Thoracic aorta (tissue), 2 donors: ENCODE results near the gene FMN2. TPM values are rescaled to one million over a fixed set of nuclear protein-coding genes. Genes with fewer than 3 reads are reported as not detected.

Source experiments
- ATAC-seq: fragments of 150-250 bp; one replicate; pipeline ENCODE4 v1.8.0; 2017; ENCODE audit warnings: low read depth; ENCODE audit not compliant: insufficient number of reproducible peaks, low FRiP score
- DNase-seq: peaks from one replicate; pipeline ENCODE4 v3.0.0-alpha.2; 2020; ENCODE audit warnings: low spot score
- H3K27ac ChIP-seq, 2 donors: fragments of 200-600 bp; sonication (generic); 1 replicate in 1 of 2; 2 replicates in 1 of 2; pipeline ENCODE4 v1.5.1; 2016; ENCODE audit warnings: mild to moderate bottlenecking in 2 of 2, moderate library complexity in 2 of 2
- H3K27me3 ChIP-seq: fragments of 200-600 bp; sonication (generic); replicated peaks from 2 replicates; pipeline ENCODE4 v1.6.0; 2016; ENCODE audit warnings: mild to moderate bottlenecking; ENCODE audit not compliant: insufficient read depth
- H3K36me3 ChIP-seq: fragments of 200-600 bp; sonication (generic); one replicate; pipeline ENCODE4 v1.5.1; 2016
- H3K4me1 ChIP-seq, 2 donors: fragments of 200-600 bp; sonication (generic); 1 replicate in 1 of 2; 2 replicates in 1 of 2; pipeline versions ENCODE4 v1.5.1 to v1.6.0; 2016; ENCODE audit warnings: low read depth in 2 of 2, mild to moderate bottlenecking in 1 of 2; ENCODE audit not compliant: control insufficient read depth in 1 of 2
- H3K4me3 ChIP-seq: fragments of 200-600 bp; sonication (generic); 2 replicates; pipeline ENCODE4 v1.5.1; 2016; ENCODE audit warnings: mild to moderate bottlenecking
- H3K9me3 ChIP-seq: fragments of 200-600 bp; sonication (generic); 2 replicates; pipeline ENCODE4 v1.5.1; 2016
- total RNA-seq, 2 donors: library from RNA; depleted of rRNA; stranded (reverse); fragments of >200 nt; gene quantifications; one replicate each; pipeline versions ENCODE4 v1.1.0 to v1.2.3, GENCODE V29; 2016
- TF ChIP-seq, protein P1 (sequence below): fragments of 200-600 bp; sonication (generic); IDR thresholded peaks from one replicate; pipeline ENCODE4 v1.5.1; 2019; ENCODE audit warnings: antibody characterized with exemption

FMN2 gene
- total RNA-seq, 2 donors from 2014 or later, result 0.14 to 0.71 TPM

DNA sequence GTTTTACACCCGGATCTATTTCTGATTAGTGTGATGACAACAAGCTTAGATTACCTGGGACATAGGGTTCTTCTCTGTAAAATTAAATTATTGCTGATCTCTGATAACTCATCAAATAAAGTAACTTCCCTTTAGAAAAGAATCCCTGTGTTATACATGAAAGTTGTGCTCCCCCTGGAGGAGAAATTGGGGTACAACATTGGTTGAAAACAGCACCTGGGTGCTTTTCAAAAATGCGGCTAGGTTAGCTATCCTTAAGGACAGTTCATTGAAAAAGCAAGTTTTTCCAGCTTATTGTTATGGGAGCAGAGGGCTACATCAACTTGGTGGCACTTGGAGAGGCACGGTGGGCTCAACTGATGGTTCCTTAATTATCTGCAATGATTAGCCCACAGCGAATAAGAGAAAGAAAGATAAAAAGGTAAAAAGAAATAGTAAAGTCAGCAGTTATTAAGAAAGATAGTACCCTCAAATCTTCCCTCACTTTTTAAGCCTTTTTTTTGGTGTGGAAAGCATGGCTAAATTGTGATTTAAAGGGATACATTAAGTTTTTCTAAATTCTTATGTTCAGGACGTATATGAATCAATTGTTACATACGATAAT, 97.8 kb downstream of the FMN2 start:
- DNase-seq (no peak), ATAC-seq (no peak)
- H3K27ac ChIP-seq, result no peak overlapping the region
- no peaks in the 10 kb centered on the region for H3K4me1 ChIP-seq
- H3K9me3 ChIP-seq, result no peaks in the 10 kb centered on the region
- H3K4me3 ChIP-seq, result no peak overlapping the region
- H3K36me3 ChIP-seq, result no peaks in the 10 kb centered on the region
- TF ChIP-seq, protein P1, sequence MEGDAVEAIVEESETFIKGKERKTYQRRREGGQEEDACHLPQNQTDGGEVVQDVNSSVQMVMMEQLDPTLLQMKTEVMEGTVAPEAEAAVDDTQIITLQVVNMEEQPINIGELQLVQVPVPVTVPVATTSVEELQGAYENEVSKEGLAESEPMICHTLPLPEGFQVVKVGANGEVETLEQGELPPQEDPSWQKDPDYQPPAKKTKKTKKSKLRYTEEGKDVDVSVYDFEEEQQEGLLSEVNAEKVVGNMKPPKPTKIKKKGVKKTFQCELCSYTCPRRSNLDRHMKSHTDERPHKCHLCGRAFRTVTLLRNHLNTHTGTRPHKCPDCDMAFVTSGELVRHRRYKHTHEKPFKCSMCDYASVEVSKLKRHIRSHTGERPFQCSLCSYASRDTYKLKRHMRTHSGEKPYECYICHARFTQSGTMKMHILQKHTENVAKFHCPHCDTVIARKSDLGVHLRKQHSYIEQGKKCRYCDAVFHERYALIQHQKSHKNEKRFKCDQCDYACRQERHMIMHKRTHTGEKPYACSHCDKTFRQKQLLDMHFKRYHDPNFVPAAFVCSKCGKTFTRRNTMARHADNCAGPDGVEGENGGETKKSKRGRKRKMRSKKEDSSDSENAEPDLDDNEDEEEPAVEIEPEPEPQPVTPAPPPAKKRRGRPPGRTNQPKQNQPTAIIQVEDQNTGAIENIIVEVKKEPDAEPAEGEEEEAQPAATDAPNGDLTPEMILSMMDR, result peak; percentile 37
- H3K27me3 ChIP-seq, result no peaks in the 10 kb centered on the region

DNA sequence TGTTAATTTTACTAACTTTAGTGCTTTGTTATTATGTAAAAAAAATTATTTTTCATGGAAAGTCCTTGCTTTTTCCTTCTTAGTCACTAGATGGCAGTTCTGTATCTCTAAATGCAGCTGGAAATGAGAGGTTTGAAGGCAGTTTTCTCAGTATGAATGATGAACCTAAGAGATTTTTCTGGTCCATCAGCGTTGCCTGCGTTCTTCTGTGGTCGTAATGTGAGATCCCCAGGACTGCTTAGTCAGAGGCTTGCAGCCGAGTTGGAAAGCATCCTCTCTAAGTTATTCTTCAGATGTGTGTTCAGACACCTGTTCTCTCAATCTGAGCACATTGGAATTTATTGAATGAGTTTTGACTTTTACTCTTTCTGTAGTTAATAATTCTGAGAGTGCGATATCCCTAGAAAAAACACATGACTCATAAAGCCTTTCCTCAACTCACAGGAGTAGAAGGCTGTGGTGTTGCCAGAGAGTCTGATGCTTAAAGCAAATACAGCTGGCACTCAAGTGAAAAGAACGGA, 99.3 kb downstream of the FMN2 start:
- Histone ChIP-seq H3K9me3 (no peaks in the 10 kb centered on the region), H3K27ac (no peak overlapping the region), H3K4me1 (no peaks in the 10 kb centered on the region), H3K27me3 (no peaks in the 10 kb centered on the region), H3K36me3 (no peaks in the 10 kb centered on the region), H3K4me3 (no peak overlapping the region)
- DNase-seq (no peak), ATAC-seq (no peak)
- TF ChIP-seq, protein P1, result no peak

DNA sequence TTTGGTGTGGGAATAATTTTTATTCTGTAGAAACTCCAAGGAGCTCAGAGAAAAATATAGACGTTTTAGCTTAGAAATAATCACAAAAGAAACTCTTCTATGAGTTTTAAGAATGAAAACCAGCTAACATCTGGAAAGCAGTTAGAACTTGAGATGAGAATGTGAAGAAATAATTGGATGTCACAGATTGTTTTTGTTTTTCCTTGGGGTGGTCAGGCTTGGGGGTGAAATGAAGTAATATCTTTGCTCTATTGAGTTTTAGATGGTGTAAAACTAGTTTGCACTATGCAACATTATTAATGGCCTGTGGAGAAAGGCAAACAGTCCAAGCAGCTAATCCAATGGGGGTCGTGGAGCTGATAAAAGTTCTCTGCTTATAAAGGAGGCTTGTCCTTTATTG, 101.2 kb downstream of the FMN2 start:
- ATAC-seq, result no peak
- H3K27ac ChIP-seq, result no peak overlapping the region

DNA sequence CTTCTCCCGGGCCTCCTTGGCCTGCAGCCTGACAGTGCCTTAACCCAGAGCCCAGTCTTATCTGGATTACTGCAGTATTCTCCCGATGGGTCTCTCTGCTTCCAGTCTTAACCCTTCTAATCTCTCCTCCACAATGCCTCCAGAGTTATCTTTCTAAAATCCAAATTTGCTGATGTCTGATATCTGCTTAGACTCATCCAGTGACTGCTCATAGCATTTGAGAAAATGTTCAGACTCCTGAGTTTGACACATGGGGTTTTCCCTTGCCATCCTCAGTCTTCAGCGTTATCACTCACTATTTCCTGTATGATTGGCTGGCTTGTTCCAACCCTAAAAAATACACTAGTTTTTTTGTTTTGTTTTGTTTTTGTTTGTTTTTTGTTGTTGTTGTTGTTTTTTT, 102.0 kb downstream of the FMN2 start:
- no peaks in the 10 kb centered on the region for H3K27me3 ChIP-seq
- ATAC-seq, result no peak
- H3K4me1 ChIP-seq, result no peaks in the 10 kb centered on the region
- no peak for DNase-seq
- H3K27ac ChIP-seq, result no peak overlapping the region
- H3K4me3 ChIP-seq, result no peak overlapping the region
- no peaks in the 10 kb centered on the region for H3K9me3 ChIP-seq
- H3K36me3 ChIP-seq, result no peaks in the 10 kb centered on the region
- TF ChIP-seq, protein P1, result no peak

More for the DNA sequence above, 101.2 kb downstream of the FMN2 start:
- Histone ChIP-seq H3K36me3 (no peaks in the 10 kb centered on the region), H3K4me3 (no peak overlapping the region), H3K9me3 (no peaks in the 10 kb centered on the region), H3K4me1 (no peaks in the 10 kb centered on the region), H3K27me3 (no peaks in the 10 kb centered on the region)
- TF ChIP-seq, protein P1, result no peak
- DNase-seq, result no peak

DNA sequence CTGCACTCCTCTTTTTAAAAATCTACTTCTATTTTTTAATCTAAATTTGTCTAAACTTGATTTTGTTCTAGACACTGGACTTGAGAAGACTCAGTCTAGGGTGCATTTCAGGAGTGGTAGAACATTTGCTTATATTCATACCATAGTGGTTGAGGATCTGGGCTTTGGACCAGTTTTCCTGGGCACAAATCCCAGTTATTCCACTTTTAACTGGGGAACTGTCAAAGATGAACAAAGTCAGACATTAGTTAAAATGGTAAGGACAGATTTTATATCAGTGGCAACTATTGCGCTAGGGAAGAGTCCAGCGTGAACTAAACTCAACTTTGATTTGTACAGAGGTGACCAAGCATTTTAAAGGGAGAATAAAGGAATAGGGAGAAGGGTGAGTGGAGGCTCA, 102.4 kb downstream of the FMN2 start:
- H3K27me3 ChIP-seq, result no peaks in the 10 kb centered on the region
- no peak for DNase-seq
- TF ChIP-seq, protein P1, result no peak
- H3K4me3 ChIP-seq, result no peak overlapping the region
- no peak overlapping the region for H3K27ac ChIP-seq
- H3K36me3 ChIP-seq, result no peaks in the 10 kb centered on the region
- H3K4me1 ChIP-seq, result no peaks in the 10 kb centered on the region
- H3K9me3 ChIP-seq, result no peaks in the 10 kb centered on the region
- no peak for ATAC-seq
